Testis (tissue), 3 donors: ENCODE data around the gene MTMR6. TPM values are rescaled to one million over a fixed set of nuclear protein-coding genes. Genes with fewer than 3 reads are reported as not detected.
"Not testable (repeated sequence)": the region's sequence is repeated elsewhere in the genome, so short reads cannot be mapped to it uniquely, and the experiment has no call there.

Experiments
- DNase-seq: peaks from one replicate; pipeline ENCODE4 v3.0.0-alpha.2; 2019
- H3K27ac ChIP-seq, 2 donors: fragments of 200-600 bp; sonication (generic); one replicate each; pipeline ENCODE4 v1.5.1; 2019
- H3K27me3 ChIP-seq: fragments of 200-600 bp; sonication (generic); one replicate; pipeline ENCODE4 v1.5.1; 2019
- H3K36me3 ChIP-seq: fragments of 200-600 bp; sonication (generic); one replicate; pipeline ENCODE4 v1.5.1; 2017; ENCODE audit warnings: low read depth; ENCODE audit errors: missing control alignments
- H3K4me1 ChIP-seq: fragments of 200-600 bp; sonication (generic); one replicate; pipeline ENCODE4 v1.5.1; 2019
- H3K4me3 ChIP-seq, 2 donors: fragments of 200-600 bp; sonication (generic); one replicate each; pipeline ENCODE4 v1.5.1; 2017 to 2019
- H3K9me3 ChIP-seq: fragments of 200-600 bp; sonication (generic); one replicate; pipeline ENCODE4 v1.5.1; 2017
- POLR2A ChIP-seq: fragments of 450-650 bp; IDR thresholded peaks from one replicate; pipeline ENCODE4 v1.6.1; 2017; ENCODE audit warnings: antibody characterized with exemption, mild to moderate bottlenecking, moderate library complexity
- WGBS, 2 donors: methylation state at CpG; one replicate each; pipeline ENCODE4 v1.1.5; 2018; 5-methylcytosine and 5-hydroxymethylcytosine counted together
- intact Hi-C: fragments of 100-400 bp; cut with DNase I; formaldehyde crosslinking; loops from one replicate; pipeline ENCODE4 v1.15.1; 2023; ENCODE audit warnings: low total_unique reads
- polyA plus RNA-seq: library from polyadenylated mRNA; stranded (reverse); fragments of 350-450 nt; fragmentation: Illumina TruSeq; extraction: RNeasy Lipid Tissue Mini Kit (QIAGEN cat#74804); gene quantifications from one replicate; pipeline ENCODE4 v1.2.3, GENCODE V29; 2014; ENCODE audit warnings: low read depth, low replicate concordance; ENCODE audit not compliant: insufficient read depth
- total RNA-seq, 2 donors: library from RNA; depleted of rRNA; stranded (reverse); fragments of >200 nt; gene quantifications; one replicate each; pipeline ENCODE4 v1.2.3, GENCODE V29; 2016
- TF ChIP-seq, protein P1 (sequence below), 3 experiments: fragments of 450-650 bp in 2 of 3; fragments of 200-600 bp in 1 of 3; sonication (generic) in 1 of 3; IDR thresholded peaks; one replicate each; pipeline ENCODE4 v1.5.1; 2016 to 2019; ENCODE audit warnings: antibody characterized with exemption in 3 of 3, mild to moderate bottlenecking in 2 of 3, moderate library complexity in 1 of 3

MTMR6 gene
- total and polyA plus RNA-seq, 3 donors from 2014 or later, result 23.2 to 46.1 (median 24.0) TPM

DNA sequence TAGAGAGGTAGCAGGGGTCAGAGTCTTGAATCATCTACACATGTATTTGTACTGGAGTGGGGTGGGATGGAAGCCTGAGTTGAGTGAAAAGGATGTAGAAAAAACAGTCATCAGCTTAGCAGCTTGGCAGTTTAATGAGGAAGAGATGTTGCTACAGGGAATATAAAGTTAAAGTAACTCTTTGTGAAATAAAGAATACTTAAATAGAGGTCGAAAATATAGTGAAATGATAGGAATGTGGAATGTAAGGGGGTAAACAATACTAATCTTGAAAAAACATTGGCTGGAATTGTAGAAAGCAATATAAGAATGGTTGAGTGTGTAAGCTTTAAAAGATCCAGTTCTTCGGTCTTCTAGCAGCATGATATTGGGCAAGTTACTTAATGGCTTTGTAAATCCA, 36.8 kb upstream of the MTMR6 start:
- Histone ChIP-seq H3K4me1 (no peaks in the 10 kb centered on the region), H3K9me3 (no peaks in the 10 kb centered on the region), H3K27ac (no peak overlapping the region), H3K4me3 (no peak overlapping the region), H3K27me3 (no peaks in the 10 kb centered on the region), H3K36me3 (no peaks in the 10 kb centered on the region)
- no peak for DNase-seq
- intact Hi-C loops, result no loop called here
- TF ChIP-seq, protein P1, sequence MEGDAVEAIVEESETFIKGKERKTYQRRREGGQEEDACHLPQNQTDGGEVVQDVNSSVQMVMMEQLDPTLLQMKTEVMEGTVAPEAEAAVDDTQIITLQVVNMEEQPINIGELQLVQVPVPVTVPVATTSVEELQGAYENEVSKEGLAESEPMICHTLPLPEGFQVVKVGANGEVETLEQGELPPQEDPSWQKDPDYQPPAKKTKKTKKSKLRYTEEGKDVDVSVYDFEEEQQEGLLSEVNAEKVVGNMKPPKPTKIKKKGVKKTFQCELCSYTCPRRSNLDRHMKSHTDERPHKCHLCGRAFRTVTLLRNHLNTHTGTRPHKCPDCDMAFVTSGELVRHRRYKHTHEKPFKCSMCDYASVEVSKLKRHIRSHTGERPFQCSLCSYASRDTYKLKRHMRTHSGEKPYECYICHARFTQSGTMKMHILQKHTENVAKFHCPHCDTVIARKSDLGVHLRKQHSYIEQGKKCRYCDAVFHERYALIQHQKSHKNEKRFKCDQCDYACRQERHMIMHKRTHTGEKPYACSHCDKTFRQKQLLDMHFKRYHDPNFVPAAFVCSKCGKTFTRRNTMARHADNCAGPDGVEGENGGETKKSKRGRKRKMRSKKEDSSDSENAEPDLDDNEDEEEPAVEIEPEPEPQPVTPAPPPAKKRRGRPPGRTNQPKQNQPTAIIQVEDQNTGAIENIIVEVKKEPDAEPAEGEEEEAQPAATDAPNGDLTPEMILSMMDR (IDR thresholded peaks at IDR 0.05), result no peak
- TF ChIP-seq POLR2A, result no peak
- WGBS, 2 donors, result 50 to 67% methylated on average over 2 of the region's 2 CpGs

DNA sequence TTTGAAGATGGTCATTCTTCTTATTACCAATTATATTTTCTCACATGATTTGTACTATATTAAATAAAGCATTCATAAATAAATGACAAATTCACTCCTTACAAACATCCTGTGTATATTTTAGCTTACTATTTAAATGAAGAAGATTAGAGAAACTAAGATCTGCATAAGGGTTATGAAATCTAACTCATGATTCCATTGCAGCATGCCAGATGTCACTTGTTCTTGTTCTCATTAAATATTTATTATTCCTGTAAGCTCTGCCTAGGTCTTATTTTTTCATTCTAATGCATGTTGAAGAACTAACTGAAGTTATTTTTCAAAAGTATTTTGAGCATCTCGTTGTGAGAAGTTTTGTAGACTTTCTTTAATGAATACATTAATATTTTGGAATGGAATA, 32.5 kb upstream of the MTMR6 start:
- no peaks in the 10 kb centered on the region for H3K9me3 ChIP-seq
- no peak overlapping the region for H3K4me3 ChIP-seq
- H3K4me1 ChIP-seq, result no peaks in the 10 kb centered on the region
- no peak for TF ChIP-seq POLR2A
- TF ChIP-seq, protein P1 (IDR thresholded peaks at IDR 0.05), result no peak
- 86 to 98% methylated on average over 1 of the region's 1 CpG for WGBS, 2 donors
- no peaks in the 10 kb centered on the region for H3K36me3 ChIP-seq
- DNase-seq, result no peak
- intact Hi-C loops, result no loop called here
- H3K27ac ChIP-seq, result no peak overlapping the region
- no peaks in the 10 kb centered on the region for H3K27me3 ChIP-seq

DNA sequence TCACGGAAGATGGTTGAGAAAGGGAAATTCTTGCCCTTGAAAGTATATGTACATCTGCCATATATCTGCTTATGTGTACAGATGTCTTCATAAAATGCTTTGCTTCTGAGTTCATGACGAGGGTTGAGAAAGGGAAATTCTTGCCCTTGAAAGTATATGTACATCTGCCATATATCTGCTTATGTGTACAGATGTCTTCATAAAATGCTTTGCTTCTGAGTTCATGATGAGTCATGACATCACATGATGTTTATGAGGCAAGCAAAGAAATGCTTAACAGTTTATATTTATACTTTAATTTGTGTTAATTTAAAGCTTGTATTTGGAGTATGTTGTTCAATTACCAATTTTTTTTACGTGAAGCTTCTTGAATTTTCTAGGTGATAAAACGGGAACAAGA, 31.7 kb upstream of the MTMR6 start:
- WGBS, 2 donors, result 93% methylated on average over 4 of the region's 4 CpGs
- H3K36me3 ChIP-seq, result not testable (repeated sequence)

DNA sequence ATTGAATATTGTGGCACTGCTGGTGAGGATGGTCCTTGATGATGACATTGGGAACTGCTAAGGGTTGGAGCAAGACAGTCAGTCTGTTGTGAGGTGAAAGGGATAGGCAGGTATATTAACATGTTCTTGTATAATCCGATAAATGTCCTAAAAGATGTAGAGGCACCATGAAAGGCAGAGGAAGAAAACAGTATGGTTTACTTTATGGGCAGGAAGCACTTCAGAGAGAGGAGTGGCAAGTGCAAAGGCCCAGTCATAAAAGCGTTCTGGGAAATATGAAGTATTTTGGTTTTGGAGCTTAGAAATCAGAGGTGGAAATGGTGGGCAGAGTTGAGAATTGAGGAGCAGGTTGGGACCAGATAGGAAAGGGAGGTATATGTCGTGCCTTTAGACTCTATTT, 23.6 kb upstream of the MTMR6 start:
- peaks cover 8% of the 10 kb centered on the region for H3K4me1 ChIP-seq
- no peak overlapping the region for H3K27ac ChIP-seq
- no peaks in the 10 kb centered on the region for H3K27me3 ChIP-seq
- H3K9me3 ChIP-seq, result no peaks in the 10 kb centered on the region
- intact Hi-C loops, result no loop called here
- H3K4me3 ChIP-seq, result no peak overlapping the region
- no peak for TF ChIP-seq POLR2A
- TF ChIP-seq, protein P1 (IDR thresholded peaks at IDR 0.05), result no peak
- 92 to 97% methylated on average over 3 of the region's 3 CpGs for WGBS, 2 donors
- no peak for DNase-seq
- H3K36me3 ChIP-seq, result no peaks in the 10 kb centered on the region

More for the DNA sequence above, 31.7 kb upstream of the MTMR6 start:
- H3K4me3 ChIP-seq, H3K27ac ChIP-seq, H3K27me3 ChIP-seq, intact Hi-C loops, H3K9me3 ChIP-seq, DNase-seq, H3K4me1 ChIP-seq: not testable (repeated sequence)

DNA sequence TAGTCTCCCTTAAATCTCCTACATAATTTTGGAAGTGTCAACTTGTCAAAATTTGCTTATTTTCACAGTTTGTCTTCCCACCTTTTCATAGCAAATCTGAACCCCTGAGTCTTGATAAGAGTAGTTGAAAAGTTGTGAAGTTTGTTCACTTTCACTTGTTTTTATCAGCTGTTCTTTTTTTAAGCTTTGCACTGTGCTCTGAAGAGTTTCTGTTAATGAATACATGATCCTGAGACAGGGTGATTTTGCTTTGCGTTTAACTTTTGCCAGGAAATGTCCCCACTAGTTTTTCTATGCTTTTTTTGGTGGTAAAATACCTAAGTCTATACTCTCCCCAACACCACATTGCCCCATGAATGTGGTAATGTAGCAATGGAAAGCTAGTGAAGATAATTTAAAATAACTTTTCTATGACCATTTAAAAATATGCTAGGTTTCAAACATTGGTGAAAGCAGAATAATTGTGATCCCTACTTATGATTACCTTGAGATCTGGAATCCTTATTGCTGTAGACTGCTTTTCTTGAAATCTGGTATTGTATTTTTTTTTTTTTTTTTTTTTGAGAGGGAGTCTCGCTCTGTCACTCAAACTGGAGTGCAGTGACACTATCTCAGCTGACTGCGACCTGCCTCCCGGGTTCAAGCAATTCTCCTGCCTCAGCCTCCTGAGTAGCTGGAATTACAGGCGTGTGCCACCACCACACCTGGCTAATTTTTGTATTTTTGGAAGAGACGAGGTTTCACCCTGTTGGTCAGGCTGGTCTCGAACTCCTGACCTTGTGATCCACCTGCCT, 19.6 kb upstream of the MTMR6 start:
- Histone ChIP-seq H3K27ac (peak overlapping the region in 1 of 2 donors; percentile 19), H3K9me3 (no peaks in the 10 kb centered on the region)
- WGBS, 2 donors, result 70 to 72% methylated on average over 7 of the region's 7 CpGs

More for the DNA sequence above, 19.6 kb upstream of the MTMR6 start:
- Histone ChIP-seq H3K4me3 (no peak overlapping the region), H3K27me3 (no peaks in the 10 kb centered on the region), H3K4me1 (peaks cover 14% of the 10 kb centered on the region), H3K36me3 (no peaks in the 10 kb centered on the region)
- no peak for DNase-seq
- intact Hi-C loops, result no loop called here
- TF ChIP-seq, protein P1 (IDR thresholded peaks at IDR 0.05), result no peak
- no peak for TF ChIP-seq POLR2A
